K562 treated with DMSO at 1 percent for 12 hours (cell line): Measurements from ENCODE around the gene MECR. TPM values are rescaled to one million over a fixed set of nuclear protein-coding genes. Genes with fewer than 3 reads are reported as not detected.

Source experiments
- total RNA-seq: library from RNA; unstranded; fragments of 300-600 nt; gene quantifications from 2 replicates; pipeline ENCODE4 v1.2.3, GENCODE V29; 2022; ENCODE audit not compliant: insufficient read depth

MECR gene
- total RNA-seq = 20.4 and 30.7 TPM in 2 replicates

GRCh38 chr1:29230553-29231378 is at the start of gene MECR:
TSS of gene MECR (minus strand) at chr1:29230934. CDS start at chr1:29230906, 28 bp downstream.

DNA sequence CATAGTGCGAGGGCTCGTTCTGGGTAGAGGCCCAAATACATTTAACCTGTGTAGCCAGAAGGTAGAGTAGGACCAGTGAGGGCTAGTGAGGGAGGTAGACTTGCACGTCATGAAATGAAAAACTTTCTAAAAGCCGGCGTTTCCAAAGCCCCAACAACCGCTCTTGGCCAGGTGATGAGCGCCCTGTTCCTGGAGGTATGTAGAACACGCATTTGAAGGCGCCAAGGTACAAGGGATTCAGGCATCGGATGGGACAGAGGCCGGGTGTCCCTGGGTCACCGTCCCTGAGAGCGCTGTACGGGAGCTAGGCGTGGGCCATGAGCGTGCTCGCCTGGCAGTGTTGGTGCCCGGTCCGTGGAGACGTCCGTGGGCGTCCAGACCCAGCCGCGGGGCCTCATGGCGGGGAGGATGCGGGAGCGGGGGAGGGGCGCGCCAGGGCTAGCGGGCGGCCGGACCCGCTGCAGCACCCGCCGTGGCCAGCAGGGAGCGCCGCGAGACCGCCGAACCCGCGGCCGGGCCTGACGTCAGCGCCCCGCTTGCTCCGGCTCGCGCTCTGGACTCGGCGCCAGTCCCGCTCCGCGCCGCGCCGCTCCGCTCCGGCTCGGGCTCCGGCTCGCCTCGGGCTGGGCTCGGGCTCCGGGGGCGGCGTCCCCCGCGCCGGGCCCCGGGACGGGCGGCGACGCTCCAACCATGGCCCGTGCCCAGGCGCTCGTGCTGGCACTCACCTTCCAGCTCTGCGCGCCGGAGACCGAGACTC is 5.4 kb upstream of the MECR start, which contains the start of gene PTPRU:
Gene PTPRU, plus strand, starts transcription at position 568 of the 757 bp plus-strand sequence. Its CDS starts 123 bp downstream, at position 691.

GRCh38 chr1:29181413-29182225 is 49.1 kb downstream of the MECR start, which contains the start of gene SRSF4:
TSS of gene SRSF4 (minus strand) at chr1:29181900. CDS start at chr1:29181752, 148 bp downstream.

Other genes with a start within 250 kb of the MECR start
- 0.38 TPM in 1 of 2 replicates, not detected in the other for gene TMEM200B, start 107.0 kb downstream of the MECR start, total RNA-seq
- 48.1 and 109 TPM in 2 replicates for gene SRSF4, start 49.0 kb downstream of the MECR start, total RNA-seq
- gene PTPRU, start 5.6 kb upstream of the MECR start, total RNA-seq = 3.9 and 7.9 TPM in 2 replicates